Measurements from ENCODE around the gene NRXN3. TPM values are rescaled to one million over a fixed set of nuclear protein-coding genes. Genes with fewer than 3 reads are reported as not detected.

Gene NRXN3
- total and polyA plus RNA-seq, 8 donors = 0.53 to 2.5 (median 1.5) TPM

DNA sequence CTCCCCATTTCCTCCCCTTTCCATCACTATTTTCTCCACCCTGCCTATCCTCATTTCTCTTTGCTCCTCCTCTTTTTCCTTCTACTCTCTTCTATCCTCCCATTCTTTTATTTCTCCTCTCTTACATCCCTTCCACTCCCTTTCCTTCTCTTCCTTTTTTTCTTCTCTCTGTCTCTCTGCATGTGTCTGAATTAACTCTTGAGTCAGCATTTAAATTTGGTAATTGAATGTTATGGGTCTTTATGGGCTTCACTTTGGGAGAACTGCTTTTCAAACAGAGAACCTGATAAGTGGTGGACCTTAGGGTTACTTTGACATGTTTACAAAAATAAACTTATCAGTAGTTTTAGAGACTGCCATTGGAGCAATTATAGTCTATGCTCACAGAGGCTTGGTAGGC is 992.7 kb downstream of the NRXN3 start:
- FAIRE-seq (no peak), DNase-seq (no peak), ATAC-seq (no peak)
- TF ChIP-seq, protein P1, sequence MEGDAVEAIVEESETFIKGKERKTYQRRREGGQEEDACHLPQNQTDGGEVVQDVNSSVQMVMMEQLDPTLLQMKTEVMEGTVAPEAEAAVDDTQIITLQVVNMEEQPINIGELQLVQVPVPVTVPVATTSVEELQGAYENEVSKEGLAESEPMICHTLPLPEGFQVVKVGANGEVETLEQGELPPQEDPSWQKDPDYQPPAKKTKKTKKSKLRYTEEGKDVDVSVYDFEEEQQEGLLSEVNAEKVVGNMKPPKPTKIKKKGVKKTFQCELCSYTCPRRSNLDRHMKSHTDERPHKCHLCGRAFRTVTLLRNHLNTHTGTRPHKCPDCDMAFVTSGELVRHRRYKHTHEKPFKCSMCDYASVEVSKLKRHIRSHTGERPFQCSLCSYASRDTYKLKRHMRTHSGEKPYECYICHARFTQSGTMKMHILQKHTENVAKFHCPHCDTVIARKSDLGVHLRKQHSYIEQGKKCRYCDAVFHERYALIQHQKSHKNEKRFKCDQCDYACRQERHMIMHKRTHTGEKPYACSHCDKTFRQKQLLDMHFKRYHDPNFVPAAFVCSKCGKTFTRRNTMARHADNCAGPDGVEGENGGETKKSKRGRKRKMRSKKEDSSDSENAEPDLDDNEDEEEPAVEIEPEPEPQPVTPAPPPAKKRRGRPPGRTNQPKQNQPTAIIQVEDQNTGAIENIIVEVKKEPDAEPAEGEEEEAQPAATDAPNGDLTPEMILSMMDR (IDR thresholded peaks at IDR 0.05) = no peak
- Histone ChIP-seq H3K27me3 (no peaks in the 10 kb centered on the region), H3K36me3 (no peaks in the 10 kb centered on the region), H3K27ac (no peak overlapping the region), H3K9me3 (no peaks in the 10 kb centered on the region), H3K4me3 (no peak overlapping the region), H3K4me1 (no peaks in the 10 kb centered on the region)
- intact Hi-C loops (cut with DNase I) = no loop called here

DNA sequence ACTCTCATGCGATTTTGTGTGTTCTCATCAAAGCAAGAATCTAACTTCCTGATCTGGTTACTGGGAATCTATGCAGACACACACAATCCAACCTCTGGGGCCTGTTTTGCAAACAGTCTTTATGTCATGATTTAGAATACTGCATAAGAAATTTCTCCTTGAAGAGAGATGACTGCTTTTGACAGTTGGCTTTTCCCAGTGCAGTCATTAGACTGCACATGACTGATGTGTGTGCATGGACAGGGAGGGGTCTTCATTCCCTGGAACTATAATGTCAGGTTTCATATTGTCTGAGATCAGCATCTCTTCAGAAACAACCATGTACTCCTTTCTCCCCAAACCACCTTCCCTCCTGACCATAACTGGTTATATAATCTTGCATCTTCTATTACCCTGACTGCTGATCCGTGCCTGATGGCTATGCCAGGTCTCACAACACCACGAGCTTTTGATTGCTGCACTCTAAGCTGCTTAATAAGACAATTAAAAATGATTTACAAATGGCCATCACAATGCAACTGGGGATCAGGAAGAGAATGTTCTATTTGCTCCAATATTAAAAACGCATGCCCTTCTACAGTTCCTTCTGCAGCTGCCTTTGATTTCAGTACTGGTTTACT is 995.4 kb downstream of the NRXN3 start:
- FAIRE-seq (no peak), ATAC-seq (no peak), DNase-seq (no peak)
- H3K4me3 ChIP-seq = no peak overlapping the region
- no peaks in the 10 kb centered on the region for H3K4me1 ChIP-seq
- intact Hi-C loops (cut with DNase I) = no loop called here
- H3K27ac ChIP-seq = no peak overlapping the region
- H3K27me3 ChIP-seq = no peaks in the 10 kb centered on the region
- 62 to 79% methylated on average over 4 of the region's 4 CpGs for WGBS, 2 donors
- TF ChIP-seq, protein P1 (IDR thresholded peaks at IDR 0.05) = no peak
- H3K36me3 ChIP-seq = no peaks in the 10 kb centered on the region
- no peaks in the 10 kb centered on the region for H3K9me3 ChIP-seq

DNA sequence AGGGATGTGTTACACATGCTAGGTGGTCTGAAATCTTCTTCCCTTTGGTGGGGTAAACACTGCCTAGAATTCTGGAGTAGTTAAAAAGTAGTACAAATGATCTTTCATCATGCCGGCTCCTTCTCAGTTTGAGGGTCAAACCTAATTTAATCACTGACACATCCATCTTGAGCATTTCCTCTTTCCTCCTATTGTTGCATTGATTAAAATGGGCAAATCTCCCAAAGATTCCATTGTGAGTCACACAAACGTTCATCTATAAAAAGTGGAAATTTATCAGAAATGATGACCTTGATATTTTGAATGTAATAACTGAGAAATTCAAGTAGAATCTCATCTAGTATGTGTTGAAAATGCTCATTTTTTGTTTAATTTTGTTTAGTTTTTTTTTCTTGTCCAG is 996.0 kb downstream of the NRXN3 start:
- ATAC-seq (no peak), FAIRE-seq (no peak), DNase-seq (no peak)
- Histone ChIP-seq H3K4me1 (no peaks in the 10 kb centered on the region), H3K27me3 (no peaks in the 10 kb centered on the region), H3K27ac (no peak overlapping the region), H3K9me3 (no peaks in the 10 kb centered on the region), H3K4me3 (no peak overlapping the region), H3K36me3 (no peaks in the 10 kb centered on the region)
- intact Hi-C loops (cut with DNase I) = no loop called here
- TF ChIP-seq, protein P1 (IDR thresholded peaks at IDR 0.05) = no peak
- 32 to 38% methylated on average over 2 of the region's 2 CpGs for WGBS, 2 donors

DNA sequence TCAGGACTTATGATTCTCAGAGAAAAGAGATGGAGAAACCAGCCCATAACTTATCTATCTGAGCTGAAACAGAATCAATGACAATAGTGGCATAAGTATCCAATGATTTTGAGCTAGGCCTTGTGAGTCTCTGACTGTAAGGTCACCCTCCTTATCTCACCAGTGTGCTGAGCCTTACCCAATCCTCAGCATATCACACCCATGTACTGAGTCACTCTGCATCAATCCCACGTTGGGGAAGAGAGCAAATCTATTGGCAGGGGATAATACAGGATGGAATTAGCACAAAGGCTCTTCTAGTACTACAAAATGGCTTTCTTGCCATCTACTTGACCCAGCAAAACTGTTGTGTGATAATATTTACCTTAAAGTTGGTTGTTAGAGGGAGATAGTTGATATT is 997.8 kb downstream of the NRXN3 start:
- TF ChIP-seq, protein P1 (IDR thresholded peaks at IDR 0.05) = no peak
- no peak for ATAC-seq
- no peak overlapping the region for H3K4me3 ChIP-seq
- no peaks in the 10 kb centered on the region for H3K27me3 ChIP-seq
- FAIRE-seq = no peak
- 67 to 81% methylated on average over 1 of the region's 1 CpG for WGBS, 2 donors
- no peak overlapping the region for H3K27ac ChIP-seq
- no peak for DNase-seq
- H3K36me3 ChIP-seq = no peaks in the 10 kb centered on the region
- no peaks in the 10 kb centered on the region for H3K9me3 ChIP-seq
- H3K4me1 ChIP-seq = no peaks in the 10 kb centered on the region
- intact Hi-C loops (cut with DNase I) = no loop called here

DNA sequence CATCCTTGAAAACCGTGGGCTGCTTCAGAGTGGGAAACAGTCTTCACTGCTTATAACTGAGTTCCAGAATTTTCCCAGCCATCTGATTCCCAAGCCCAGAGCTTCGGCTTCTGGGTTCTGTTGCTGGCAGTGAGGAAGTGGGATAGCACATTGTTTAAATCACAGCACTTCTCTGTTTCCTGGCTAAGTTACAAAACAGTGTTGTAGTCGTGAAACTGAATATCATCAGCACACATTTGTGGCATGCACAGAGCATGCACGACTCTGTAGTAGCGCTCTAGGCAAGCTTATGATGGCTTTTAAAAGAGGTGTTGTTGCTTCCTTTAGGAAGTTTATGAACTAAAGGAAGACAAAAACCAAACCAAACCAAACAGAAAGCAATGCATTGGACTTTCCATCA is 1005.5 kb downstream of the NRXN3 start:
- FAIRE-seq = no peak
- H3K9me3 ChIP-seq = no peaks in the 10 kb centered on the region
- TF ChIP-seq, protein P1 (IDR thresholded peaks at IDR 0.05) = no peak

More for the DNA sequence above, 1005.5 kb downstream of the NRXN3 start:
- Histone ChIP-seq H3K36me3 (no peaks in the 10 kb centered on the region), H3K27me3 (no peaks in the 10 kb centered on the region), H3K4me3 (no peak overlapping the region), H3K4me1 (no peaks in the 10 kb centered on the region), H3K27ac (no peak overlapping the region)
- DNase-seq (no peak), ATAC-seq (no peak)
- intact Hi-C loops (cut with DNase I) = no loop called here
- WGBS, 2 donors = 48 to 60% methylated on average over 5 of the region's 5 CpGs

Data from pancreas (tissue), 10 donors.